Natural killer cell (primary cell): Measurements from ENCODE around the gene SCTR. TPM values are rescaled to one million over a fixed set of nuclear protein-coding genes. Genes with fewer than 3 reads are reported as not detected.

ENCODE experiments used
- ATAC-seq, 3 donors: fragments of 150-1000 bp in 2 of 3; fragments of 200-7000 bp in 1 of 3; cut with Tn5 transposase; 1 replicate in 1 of 3; 2 replicates in 2 of 3; pipeline ENCODE4 v1.10.0; 2021; ENCODE audit warnings: mild to moderate bottlenecking in 2 of 3, moderate library complexity in 2 of 3
- DNase-seq, 2 donors: peaks; one replicate each; pipeline versions ENCODE4 v3.0.0 to v3.0.0-alpha.2; 2013 to 2021; ENCODE audit warnings: mixed read lengths in 1 of 2
- H3K27ac ChIP-seq: one replicate; pipeline ENCODE4 v1.5.1; 2013; ENCODE audit warnings: mild to moderate bottlenecking, low read length
- H3K27me3 ChIP-seq: one replicate; pipeline ENCODE4 v1.6.1; 2013; ENCODE audit warnings: low read length; ENCODE audit not compliant: control insufficient read depth, insufficient read depth
- H3K36me3 ChIP-seq: one replicate; pipeline ENCODE4 v1.6.1; 2013; ENCODE audit warnings: low read length; ENCODE audit not compliant: control insufficient read depth, insufficient read depth
- H3K4me1 ChIP-seq: one replicate; pipeline ENCODE4 v1.6.1; 2013; ENCODE audit warnings: low read length; ENCODE audit not compliant: control insufficient read depth, insufficient read depth
- H3K4me3 ChIP-seq: one replicate; pipeline ENCODE4 v1.5.1; 2013; ENCODE audit warnings: low read length
- H3K9me3 ChIP-seq: one replicate; pipeline ENCODE4 v1.6.1; 2013; ENCODE audit warnings: low read length; ENCODE audit not compliant: control insufficient read depth, insufficient read depth
- H3K27ac Mint-ChIP-seq, 2 donors: one replicate each; pipeline ENCODE4 v1.8.0; 2022; ENCODE audit warnings: mild to moderate bottlenecking in 2 of 2, mixed read lengths in 2 of 2, moderate library complexity in 1 of 2
- H3K27me3 Mint-ChIP-seq, 2 donors: one replicate each; pipeline ENCODE4 v1.8.0; 2022; ENCODE audit warnings: low read depth in 2 of 2, mixed read lengths in 2 of 2
- H3K36me3 Mint-ChIP-seq: one replicate; pipeline ENCODE4 v1.8.0; 2022; ENCODE audit warnings: mixed read lengths
- H3K4me1 Mint-ChIP-seq, 2 donors: one replicate each; pipeline ENCODE4 v1.8.0; 2022; ENCODE audit warnings: mixed read lengths in 2 of 2
- H3K4me3 Mint-ChIP-seq: one replicate; pipeline ENCODE4 v1.8.0; 2022; ENCODE audit warnings: mild to moderate bottlenecking, moderate library complexity, mixed read lengths
- H3K9me3 Mint-ChIP-seq, 2 donors: one replicate each; pipeline ENCODE4 v1.8.0; 2022; ENCODE audit warnings: mixed read lengths in 2 of 2
- WGBS: methylation state at CpG from one replicate; pipeline ENCODE4 v1.1.7; 2013; ENCODE audit warnings: missing lambda C conversion rate; ENCODE audit not compliant: insufficient coverage; 5-methylcytosine and 5-hydroxymethylcytosine counted together
- intact Hi-C: fragments of 100-400 bp; cut with micrococcal nuclease; formaldehyde crosslinking; loops from one replicate; pipeline ENCODE4 v1.14.2; 2022
- total RNA-seq, 4 donors: library from RNA; stranded (reverse); fragments of 120-200 nt in 1 of 4; gene quantifications; one replicate each; pipeline versions ENCODE4 v1.2.3 to v1.2.4, GENCODE V29; 2013 to 2022
- TF ChIP-seq, protein P1 (sequence below): fragments of 200-600 bp; IDR thresholded peaks from one replicate; pipeline ENCODE4 v1.8.0; 2022; ENCODE audit warnings: antibody characterized with exemption

SCTR gene
- total RNA-seq, 3 donors from 2014 or later (not counting 1 experiment from before 2014, with no cell fraction given), result not detected

DNA sequence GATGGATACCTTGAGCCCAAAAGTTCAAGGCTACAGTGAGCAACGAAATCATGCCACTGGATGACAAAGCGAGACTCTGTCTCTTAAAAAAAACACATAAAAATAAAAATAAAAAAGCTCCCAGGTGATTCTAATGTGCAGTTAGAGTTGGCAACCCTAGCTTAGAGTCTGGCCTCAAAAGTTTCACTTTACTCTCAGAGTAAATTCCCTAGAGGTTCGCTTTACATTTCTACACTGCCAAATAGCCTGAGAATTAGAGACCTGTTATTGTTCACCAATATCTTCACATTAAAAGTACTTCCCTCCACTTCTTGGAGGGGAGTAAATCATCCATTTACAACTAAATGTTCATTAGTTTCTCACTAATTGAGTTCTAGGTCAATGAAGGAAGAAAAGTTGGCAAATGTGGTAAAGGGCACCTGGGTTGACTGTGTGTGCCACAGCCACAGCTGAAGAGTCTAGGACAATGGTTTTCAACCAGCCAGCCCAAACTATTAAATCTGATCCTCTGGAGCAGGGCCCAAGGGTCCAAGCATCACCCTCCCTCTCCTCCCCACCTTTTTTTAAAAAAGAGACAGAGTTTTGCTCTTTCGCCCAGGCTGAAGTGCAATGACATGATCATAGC lies 107.9 kb downstream of the SCTR start:
- no peaks in the 10 kb centered on the region for H3K4me1 Mint-ChIP-seq
- Histone ChIP-seq H3K27ac (no peak overlapping the region), H3K9me3 (no peaks in the 10 kb centered on the region), H3K36me3 (no peaks in the 10 kb centered on the region), H3K4me3 (no peak overlapping the region), H3K27me3 (no peaks in the 10 kb centered on the region), H3K4me1 (no peaks in the 10 kb centered on the region)
- ATAC-seq, result no peak
- H3K4me3 Mint-ChIP-seq, result no peak overlapping the region
- intact Hi-C loops, result no loop called here
- no peaks in the 10 kb centered on the region for H3K36me3 Mint-ChIP-seq
- WGBS, result 63% methylated on average over 3 of the region's 4 CpGs
- H3K27me3 Mint-ChIP-seq, result peaks cover 10 to 27% of the 10 kb centered on the region in 2 donors
- no peak overlapping the region for H3K27ac Mint-ChIP-seq
- no peak for DNase-seq
- TF ChIP-seq, protein P1, sequence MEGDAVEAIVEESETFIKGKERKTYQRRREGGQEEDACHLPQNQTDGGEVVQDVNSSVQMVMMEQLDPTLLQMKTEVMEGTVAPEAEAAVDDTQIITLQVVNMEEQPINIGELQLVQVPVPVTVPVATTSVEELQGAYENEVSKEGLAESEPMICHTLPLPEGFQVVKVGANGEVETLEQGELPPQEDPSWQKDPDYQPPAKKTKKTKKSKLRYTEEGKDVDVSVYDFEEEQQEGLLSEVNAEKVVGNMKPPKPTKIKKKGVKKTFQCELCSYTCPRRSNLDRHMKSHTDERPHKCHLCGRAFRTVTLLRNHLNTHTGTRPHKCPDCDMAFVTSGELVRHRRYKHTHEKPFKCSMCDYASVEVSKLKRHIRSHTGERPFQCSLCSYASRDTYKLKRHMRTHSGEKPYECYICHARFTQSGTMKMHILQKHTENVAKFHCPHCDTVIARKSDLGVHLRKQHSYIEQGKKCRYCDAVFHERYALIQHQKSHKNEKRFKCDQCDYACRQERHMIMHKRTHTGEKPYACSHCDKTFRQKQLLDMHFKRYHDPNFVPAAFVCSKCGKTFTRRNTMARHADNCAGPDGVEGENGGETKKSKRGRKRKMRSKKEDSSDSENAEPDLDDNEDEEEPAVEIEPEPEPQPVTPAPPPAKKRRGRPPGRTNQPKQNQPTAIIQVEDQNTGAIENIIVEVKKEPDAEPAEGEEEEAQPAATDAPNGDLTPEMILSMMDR, result no peak
- no peaks in the 10 kb centered on the region for H3K9me3 Mint-ChIP-seq

DNA sequence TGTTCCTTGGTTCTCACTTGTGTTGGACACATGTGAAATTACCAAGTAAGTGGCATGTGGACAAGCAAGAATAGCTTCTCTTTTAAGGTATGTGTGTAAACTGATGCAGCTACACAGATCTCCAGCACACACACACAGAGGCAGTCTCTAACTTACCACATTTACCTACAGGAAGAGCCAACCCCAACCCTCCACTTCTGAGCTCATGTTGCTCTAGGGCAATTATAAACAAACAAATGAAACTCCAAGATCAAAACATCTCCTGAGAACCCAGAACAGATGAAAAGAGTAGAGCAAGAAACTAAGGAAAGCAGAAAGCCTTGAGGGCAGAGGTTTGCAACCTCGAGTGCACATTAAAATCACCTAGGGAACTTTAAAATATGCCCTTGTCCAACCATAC lies 108.7 kb downstream of the SCTR start:
- H3K27me3 ChIP-seq, result no peaks in the 10 kb centered on the region
- no peak overlapping the region for H3K4me3 Mint-ChIP-seq
- no peaks in the 10 kb centered on the region for H3K36me3 ChIP-seq
- ATAC-seq (no peak), DNase-seq (peak in 1 of 2 donors; percentile 6)
- TF ChIP-seq, protein P1, result no peak
- no peaks in the 10 kb centered on the region for H3K9me3 Mint-ChIP-seq
- peaks cover 10 to 31% of the 10 kb centered on the region in 2 donors for H3K27me3 Mint-ChIP-seq
- no peaks in the 10 kb centered on the region for H3K9me3 ChIP-seq
- WGBS, result 50% methylated on average over 1 of the region's 1 CpG
- H3K27ac ChIP-seq, result no peak overlapping the region
- intact Hi-C loops, result no loop called here
- H3K4me1 ChIP-seq, result no peaks in the 10 kb centered on the region
- no peaks in the 10 kb centered on the region for H3K36me3 Mint-ChIP-seq
- H3K4me3 ChIP-seq, result no peak overlapping the region
- H3K4me1 Mint-ChIP-seq, result no peaks in the 10 kb centered on the region
- no peak overlapping the region for H3K27ac Mint-ChIP-seq

DNA sequence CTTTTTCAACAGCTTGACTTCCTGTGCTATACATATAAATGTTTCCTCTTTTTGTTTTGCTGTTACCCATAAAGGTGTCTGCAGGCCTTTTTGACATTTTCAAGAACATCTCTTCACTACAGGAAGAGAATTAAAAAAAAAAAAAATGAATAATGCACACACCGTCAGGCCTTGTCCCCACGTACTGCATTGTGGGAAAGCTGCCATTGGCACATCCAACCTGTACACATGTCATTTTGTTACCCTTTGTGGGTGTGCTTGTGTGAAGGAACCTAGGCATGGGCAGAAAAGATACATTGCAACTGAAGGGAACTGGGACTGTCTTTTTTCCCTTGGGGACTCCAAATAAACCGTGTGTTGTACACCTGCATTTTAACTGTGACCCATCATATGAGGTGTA lies 109.4 kb downstream of the SCTR start:
- no peaks in the 10 kb centered on the region for H3K36me3 Mint-ChIP-seq
- H3K9me3 Mint-ChIP-seq, result no peaks in the 10 kb centered on the region
- 54% methylated on average over 1 of the region's 3 CpGs for WGBS
- TF ChIP-seq, protein P1, result no peak
- intact Hi-C loops, result no loop called here
- H3K27ac ChIP-seq, result no peak overlapping the region
- no peaks in the 10 kb centered on the region for H3K27me3 ChIP-seq
- DNase-seq (no peak), ATAC-seq (no peak)
- no peaks in the 10 kb centered on the region for H3K36me3 ChIP-seq
- H3K27ac Mint-ChIP-seq, result no peak overlapping the region
- H3K4me3 Mint-ChIP-seq, result no peak overlapping the region
- H3K9me3 ChIP-seq, result no peaks in the 10 kb centered on the region
- H3K27me3 Mint-ChIP-seq, result peaks cover 10 to 39% of the 10 kb centered on the region in 2 donors
- no peaks in the 10 kb centered on the region for H3K4me1 ChIP-seq
- no peaks in the 10 kb centered on the region for H3K4me1 Mint-ChIP-seq
- no peak overlapping the region for H3K4me3 ChIP-seq

DNA sequence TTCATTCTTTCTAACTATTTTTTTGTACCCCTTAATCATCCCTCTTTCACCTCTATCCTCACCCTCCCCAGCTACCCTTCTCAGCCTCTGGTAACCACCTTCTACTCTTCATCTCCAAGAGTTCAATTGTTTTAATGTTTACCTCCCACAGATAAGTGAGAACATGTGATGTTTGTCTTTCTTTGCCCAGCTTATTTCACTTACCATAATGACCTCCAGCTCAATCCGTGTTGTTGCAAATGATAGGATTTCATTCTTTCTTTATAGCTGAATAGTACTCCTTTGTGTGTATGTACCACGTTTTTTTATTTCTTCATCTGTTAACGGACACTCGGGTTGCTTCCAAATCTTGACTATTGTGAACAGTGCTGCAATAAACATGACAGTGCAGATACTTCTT lies 114.8 kb downstream of the SCTR start:
- Histone ChIP-seq H3K4me1 (no peaks in the 10 kb centered on the region), H3K36me3 (no peaks in the 10 kb centered on the region), H3K27ac (no peak overlapping the region), H3K9me3 (no peaks in the 10 kb centered on the region), H3K4me3 (no peak overlapping the region), H3K27me3 (no peaks in the 10 kb centered on the region)
- Mint-ChIP-seq H3K27me3 (peaks cover 9 to 38% of the 10 kb centered on the region in 2 donors), H3K4me3 (no peak overlapping the region), H3K36me3 (no peaks in the 10 kb centered on the region), H3K4me1 (no peaks in the 10 kb centered on the region), H3K27ac (no peak overlapping the region), H3K9me3 (no peaks in the 10 kb centered on the region)
- DNase-seq (no peak), ATAC-seq (no peak)
- intact Hi-C loops, result no loop called here
- TF ChIP-seq, protein P1, result no peak
- WGBS, result 97% methylated on average over 3 of the region's 4 CpGs
